WERI-Rb-1 (cell line): ENCODE results near the gene EIF1.

Experiments
- DNase-seq: peaks from one replicate; pipeline ENCODE4 v3.0.0-alpha.2; 2020
- H3K27ac ChIP-seq: fragments of 250-450 bp; sonication (Bioruptor Pico); 2 replicates; pipeline ENCODE4 v1.5.1; 2020; ENCODE audit warnings: mild to moderate bottlenecking, moderate library complexity
- H3K27me3 ChIP-seq: fragments of 250-450 bp; sonication (Bioruptor Pico); 2 replicates; pipeline ENCODE4 v1.5.1; 2021; ENCODE audit warnings: mild to moderate bottlenecking, low read depth, moderate library complexity; ENCODE audit not compliant: insufficient read depth, severe bottlenecking
- H3K36me3 ChIP-seq: fragments of 250-450 bp; sonication (Bioruptor Pico); 2 replicates; pipeline ENCODE4 v1.5.1; 2020; ENCODE audit warnings: mild to moderate bottlenecking, moderate library complexity
- H3K4me3 ChIP-seq: 2 replicates; pipeline ENCODE4 v1.5.1; 2011; ENCODE audit warnings: low read depth, mild to moderate bottlenecking, control low read depth, low read length
- H3K9me3 ChIP-seq: fragments of 250-450 bp; sonication (Bioruptor Pico); 2 replicates; pipeline ENCODE4 v1.5.1; 2021; ENCODE audit warnings: mild to moderate bottlenecking, moderate library complexity; ENCODE audit not compliant: severe bottlenecking
- TF ChIP-seq, protein P1 (sequence below): IDR thresholded peaks from 2 replicates; pipeline ENCODE4 v1.5.1; 2011; ENCODE audit warnings: low read depth, mild to moderate bottlenecking, control low read depth, inconsistent platforms, low read length

Gene EIF1

DNA sequence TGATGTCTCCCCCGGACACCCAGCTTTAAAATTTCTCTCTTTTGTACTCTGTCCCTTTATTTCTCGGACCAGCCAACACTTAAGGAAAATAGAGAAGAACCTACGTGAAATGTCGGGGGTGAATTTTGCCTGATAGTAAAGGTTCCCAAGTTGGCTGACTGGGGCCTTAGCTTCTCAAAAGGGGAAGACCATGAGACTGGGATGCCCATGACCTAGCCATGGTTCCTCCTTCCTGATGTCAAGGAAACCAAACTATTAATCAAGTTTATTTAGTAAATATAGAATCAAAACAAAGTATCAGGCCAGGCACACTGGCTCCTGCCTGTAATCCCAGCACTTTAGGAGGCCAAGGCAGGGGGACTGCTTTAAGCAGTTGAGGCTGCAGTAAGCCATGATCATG, 2.4 kb upstream of the EIF1 start:
- no peaks in the 10 kb centered on the region for H3K27me3 ChIP-seq
- no peak overlapping the region for H3K4me3 ChIP-seq
- H3K36me3 ChIP-seq, result peaks cover 24% of the 10 kb centered on the region
- DNase-seq, result no peak
- peaks cover 16% of the 10 kb centered on the region for H3K9me3 ChIP-seq
- no peak overlapping the region for H3K27ac ChIP-seq
- TF ChIP-seq, protein P1, sequence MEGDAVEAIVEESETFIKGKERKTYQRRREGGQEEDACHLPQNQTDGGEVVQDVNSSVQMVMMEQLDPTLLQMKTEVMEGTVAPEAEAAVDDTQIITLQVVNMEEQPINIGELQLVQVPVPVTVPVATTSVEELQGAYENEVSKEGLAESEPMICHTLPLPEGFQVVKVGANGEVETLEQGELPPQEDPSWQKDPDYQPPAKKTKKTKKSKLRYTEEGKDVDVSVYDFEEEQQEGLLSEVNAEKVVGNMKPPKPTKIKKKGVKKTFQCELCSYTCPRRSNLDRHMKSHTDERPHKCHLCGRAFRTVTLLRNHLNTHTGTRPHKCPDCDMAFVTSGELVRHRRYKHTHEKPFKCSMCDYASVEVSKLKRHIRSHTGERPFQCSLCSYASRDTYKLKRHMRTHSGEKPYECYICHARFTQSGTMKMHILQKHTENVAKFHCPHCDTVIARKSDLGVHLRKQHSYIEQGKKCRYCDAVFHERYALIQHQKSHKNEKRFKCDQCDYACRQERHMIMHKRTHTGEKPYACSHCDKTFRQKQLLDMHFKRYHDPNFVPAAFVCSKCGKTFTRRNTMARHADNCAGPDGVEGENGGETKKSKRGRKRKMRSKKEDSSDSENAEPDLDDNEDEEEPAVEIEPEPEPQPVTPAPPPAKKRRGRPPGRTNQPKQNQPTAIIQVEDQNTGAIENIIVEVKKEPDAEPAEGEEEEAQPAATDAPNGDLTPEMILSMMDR, result no peak

- peak overlapping the region; percentile 99 for H3K27ac ChIP-seq
- peaks cover 16% of the 10 kb centered on the region for H3K9me3 ChIP-seq
- TF ChIP-seq, protein P1, result peak; percentile 45; the same call in 1 of the 2 replicates
- H3K27me3 ChIP-seq, result no peaks in the 10 kb centered on the region
- peak overlapping the region; percentile 92 for H3K4me3 ChIP-seq
- DNase-seq, result peak; percentile 76
- peaks cover 42% of the 10 kb centered on the region for H3K36me3 ChIP-seq
These were observed 651 bp upstream of the EIF1 start for GRCh38 chr17:41687828-41688640.

GRCh38 chr17:41689497-41690299, 1.0 kb downstream of the EIF1 start:
- Histone ChIP-seq H3K27ac (peak overlapping the region; percentile 99), H3K27me3 (no peaks in the 10 kb centered on the region), H3K9me3 (peaks cover 16% of the 10 kb centered on the region), H3K4me3 (peak overlapping the region; percentile 92), H3K36me3 (peaks cover 56% of the 10 kb centered on the region)
- peak; percentile 74 for DNase-seq
- TF ChIP-seq, protein P1, result peak; percentile 74

GRCh38 chr17:41690497-41690896, 1.8 kb downstream of the EIF1 start:
- H3K27ac ChIP-seq, result peak overlapping the region; percentile 99
- no peak overlapping the region; the same call in 1 of the 2 replicates for H3K4me3 ChIP-seq
- H3K27me3 ChIP-seq, result no peaks in the 10 kb centered on the region
- H3K36me3 ChIP-seq, result peaks cover 64% of the 10 kb centered on the region
- no peak for DNase-seq
- peaks cover 9% of the 10 kb centered on the region for H3K9me3 ChIP-seq
- TF ChIP-seq, protein P1, result no peak

DNA sequence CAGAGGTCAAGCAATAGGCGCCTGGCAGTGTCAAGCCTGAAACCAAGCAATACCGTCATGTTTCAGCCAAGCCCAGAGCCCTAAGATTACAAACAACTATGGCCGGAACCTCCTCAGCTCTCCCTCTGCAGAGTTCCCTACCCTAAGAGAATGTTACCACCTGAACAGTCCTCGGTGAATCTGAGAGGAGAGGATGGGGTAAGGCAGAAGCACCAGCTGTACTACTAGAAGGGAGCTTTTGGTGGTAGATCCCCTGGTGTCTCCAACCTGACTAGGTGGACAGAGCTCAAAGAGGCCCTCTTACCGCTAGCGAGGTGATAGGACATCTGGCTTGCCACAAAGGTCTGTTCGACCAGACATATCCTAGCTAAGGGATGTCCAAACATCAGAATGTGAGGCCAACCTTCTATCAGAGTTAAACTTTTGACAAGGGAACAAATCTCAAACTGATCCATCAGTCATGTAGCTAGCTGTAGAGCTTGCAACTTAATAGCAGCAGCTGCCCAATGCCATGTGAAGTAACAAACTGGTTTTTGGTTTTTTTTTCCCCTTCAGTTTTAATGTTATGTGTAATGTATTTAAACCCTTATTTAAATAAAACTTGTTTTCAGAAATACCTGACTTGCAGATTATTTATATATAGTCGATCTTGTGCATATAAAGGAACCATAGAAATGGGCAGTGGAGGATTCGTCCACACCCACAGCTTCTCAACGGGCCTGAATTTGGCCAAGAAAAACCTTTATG, 2.5 kb downstream of the EIF1 start:
- H3K4me3 ChIP-seq, result no peak overlapping the region
- no peak for DNase-seq
- no peaks in the 10 kb centered on the region for H3K27me3 ChIP-seq
- peaks cover 64% of the 10 kb centered on the region for H3K36me3 ChIP-seq
- no peak overlapping the region for H3K27ac ChIP-seq
- H3K9me3 ChIP-seq, result peaks cover 2% of the 10 kb centered on the region
- TF ChIP-seq, protein P1, result no peak
